SU-DHL-6 (cell line): Measurements from ENCODE around the gene TMPRSS2.

Experiments
- CTCF ChIP-seq: fragments of 200-600 bp; sonication (generic); IDR thresholded peaks from one replicate; pipeline ENCODE4 v1.5.1; 2017; ENCODE audit warnings: antibody characterized with exemption, mild to moderate bottlenecking, low read length, moderate library complexity; ENCODE audit not compliant: insufficient read depth, poor library complexity, severe bottlenecking
- EZH2phosphoT487 ChIP-seq: fragments of 200-600 bp; sonication (generic), shearing (Covaris generic); conservative IDR thresholded peaks from 2 replicates; pipeline ENCODE4 v1.6.1; 2018; ENCODE audit warnings: mild to moderate bottlenecking, antibody characterized with exemption, low read length, moderate library complexity, mixed read lengths

- no peak for TF ChIP-seq CTCF
- TF ChIP-seq EZH2phosphoT487, result no peak
Measured at GRCh38 chr21:41510500-41510899, 2.5 kb upstream of the TMPRSS2 start.
